Measurements from ENCODE around the gene NMRK2.

- TF ChIP-seq CTCF (conservative IDR thresholded peaks at IDR 0.05 in 1 of 2, IDR thresholded peaks at IDR 0.05 in 1 of 2; ENCODE audit: extremely low read depth in 1 of 2, insufficient read depth in 1 of 2, low read depth in 1 of 2, low read length in 2 of 2) = no peak
- TF ChIP-seq EZH2 (IDR thresholded peaks at IDR 0.05; ENCODE audit: borderline replicate concordance, low read length) = no peak
These were observed 10.0 kb downstream of the NMRK2 start for GRCh38 chr19:3942790-3943409.
